Measurements from ENCODE around the gene FRZB. TPM values are rescaled to one million over a fixed set of nuclear protein-coding genes. Genes with fewer than 3 reads are reported as not detected.
A peak's percentile ranks its signal among the peaks of the same experiment; 100 is the strongest.

The FRZB gene
- total RNA-seq, 1 donor from 2014 or later, result 2.2 TPM

- Mint-ChIP-seq H3K27ac (ENCODE audit: unreplicated experiment) (no peak overlapping the region), H3K27me3 (ENCODE audit: unreplicated experiment) (no peaks in the 10 kb centered on the region), H3K36me3 (ENCODE audit: unreplicated experiment) (peaks cover 5% of the 10 kb centered on the region), H3K4me1 (ENCODE audit: low read depth, unreplicated experiment) (no peaks in the 10 kb centered on the region), H3K9me3 (ENCODE audit: unreplicated experiment) (peaks cover 4% of the 10 kb centered on the region), H3K4me3 (ENCODE audit: unreplicated experiment) (no peak overlapping the region)
- peak; percentile 64 for TF ChIP-seq CTCF (IDR thresholded peaks at IDR 0.05; ENCODE audit: partially characterized antibody, unreplicated experiment)
- no peak for DNase-seq
Observed at GRCh38 chr2:182784777-182785176, 81.7 kb downstream of the FRZB start.

GRCh38 chr2:182784058-182784706, 82.3 kb downstream of the FRZB start:
- Mint-ChIP-seq H3K4me1 (ENCODE audit: low read depth, unreplicated experiment) (no peaks in the 10 kb centered on the region), H3K4me3 (ENCODE audit: unreplicated experiment) (no peak overlapping the region), H3K27me3 (ENCODE audit: unreplicated experiment) (no peaks in the 10 kb centered on the region), H3K27ac (ENCODE audit: unreplicated experiment) (no peak overlapping the region), H3K36me3 (ENCODE audit: unreplicated experiment) (peaks cover 5% of the 10 kb centered on the region), H3K9me3 (ENCODE audit: unreplicated experiment) (peaks cover 4% of the 10 kb centered on the region)
- no peak for DNase-seq
- TF ChIP-seq CTCF (IDR thresholded peaks at IDR 0.05; ENCODE audit: partially characterized antibody, unreplicated experiment), result no peak

Other genes starting within 250 kb of the FRZB start
- 63.0 TPM for gene DNAJC10, start 150.4 kb downstream of the FRZB start, total RNA-seq (ENCODE audit: unreplicated experiment)
- gene NCKAP1, start 171.8 kb upstream of the FRZB start, total RNA-seq (ENCODE audit: unreplicated experiment), result 116 TPM
- gene DUSP19, start 212.1 kb upstream of the FRZB start, total RNA-seq (ENCODE audit: unreplicated experiment), result 1.6 TPM

All from glutamatergic neuron (in vitro differentiated cells).